HG02870 (cell line): ENCODE results near the gene POP4.
"Not testable (repeated sequence)": the region's sequence is repeated elsewhere in the genome, so short reads cannot be mapped to it uniquely, and the experiment has no call there.

Source experiments
- ATAC-seq: cut with Tn5 transposase; IDR thresholded peaks from one replicate; pipeline ENCODE4 v1.9.1; 2021; ENCODE audit warnings: mild to moderate bottlenecking, moderate library complexity; ENCODE audit not compliant: unreplicated experiment

Gene POP4

GRCh38 chr19:29610574-29611271 lies 4.6 kb downstream of the POP4 start:
- ATAC-seq: peak; percentile 74

- no peak for ATAC-seq
Measured at GRCh38 chr19:29612121-29612520, 6.0 kb downstream of the POP4 start.

- no peak for ATAC-seq
Measured at GRCh38 chr19:29612801-29613595, 6.9 kb downstream of the POP4 start.

GRCh38 chr19:29614046-29614445 lies 8.0 kb downstream of the POP4 start:
- ATAC-seq: no peak

GRCh38 chr19:29614780-29615179 lies 8.7 kb downstream of the POP4 start:
- ATAC-seq: no peak

- ATAC-seq: no peak
Measured at GRCh38 chr19:29615891-29616425, 9.9 kb downstream of the POP4 start.

GRCh38 chr19:29616541-29616940 lies 10.5 kb downstream of the POP4 start:
- no peak for ATAC-seq

- no peak for ATAC-seq
Measured at GRCh38 chr19:29617366-29618266, 11.5 kb downstream of the POP4 start.

GRCh38 chr19:29618434-29618833 lies 12.4 kb downstream of the POP4 start:
- no peak for ATAC-seq

GRCh38 chr19:29618871-29619270 lies 12.8 kb downstream of the POP4 start:
- ATAC-seq: no peak

- no peak for ATAC-seq
Measured at GRCh38 chr19:29620931-29621351, 14.9 kb downstream of the POP4 start.

GRCh38 chr19:29622166-29623070 lies 16.3 kb downstream of the POP4 start:
- ATAC-seq: no peak

GRCh38 chr19:29623726-29624488 lies 17.8 kb downstream of the POP4 start:
- no peak for ATAC-seq

GRCh38 chr19:29624489-29625185 lies 18.6 kb downstream of the POP4 start:
- ATAC-seq: no peak

GRCh38 chr19:29625186-29625651 lies 19.1 kb downstream of the POP4 start:
- ATAC-seq: no peak

- ATAC-seq: no peak
Measured at GRCh38 chr19:29626386-29626785, 20.3 kb downstream of the POP4 start.

- not testable (repeated sequence) for ATAC-seq
Measured at GRCh38 chr19:29626832-29627231, 20.7 kb downstream of the POP4 start.

GRCh38 chr19:29628661-29629385 lies 22.7 kb downstream of the POP4 start:
- ATAC-seq: no peak
